IMR-90 (cell line): ENCODE results near the gene TAS1R1. TPM values are rescaled to one million over a fixed set of nuclear protein-coding genes. Genes with fewer than 3 reads are reported as not detected.

Source experiments
- ATAC-seq: fragments of 200-7000 bp; cut with Tn5 transposase; 2 replicates; pipeline ENCODE4 v1.9.1; 2020; ENCODE audit warnings: low read depth, mild to moderate bottlenecking, moderate library complexity
- BruUV-seq: library from RNA; stranded (reverse); fragments of 400-500 nt; replicated peaks from 2 replicates; lab custom pipeline; 2021; lab: Mats Ljungman, UMichigan
- CTCF ChIA-PET: fragments of 300-600 bp; formaldehyde crosslinking; extraction: SDS; loops from one replicate; lab custom pipeline; 2021; ENCODE audit warnings: antibody characterized with exemption; lab: Yijun Ruan, JAX
- POLR2A ChIA-PET: fragments of 300-600 bp; sonication (Branson Sonifier 250); formaldehyde crosslinking; loops from one replicate; lab custom pipeline; 2022; ENCODE audit warnings: antibody characterized with exemption; ENCODE audit not compliant: unreplicated experiment; lab: Charles Lee
- DNase-seq: peaks from one replicate; pipeline ENCODE4 v3.0.0; 2013
- H2AFZ ChIP-seq: replicated peaks from 2 replicates; pipeline ENCODE3; 2013; ENCODE audit warnings: low read length, mild to moderate bottlenecking; ENCODE audit not compliant: poor library complexity
- H2AK5ac ChIP-seq: 2 replicates; pipeline ENCODE4 v1.6.1; 2013; ENCODE audit warnings: low read depth, low read length, inconsistent platforms
- H2AK9ac ChIP-seq: replicated peaks from 2 replicates; pipeline ENCODE3; 2013; ENCODE audit warnings: mild to moderate bottlenecking, low read depth, low read length, moderate library complexity; ENCODE audit not compliant: poor library complexity
- H2BK120ac ChIP-seq: 2 replicates; pipeline ENCODE4 v1.6.1; 2013; ENCODE audit warnings: low read depth, low read length, inconsistent platforms
- H2BK15ac ChIP-seq: 3 replicates; pipeline ENCODE4 v1.6.1; 2013; ENCODE audit warnings: low read depth, low read length, inconsistent platforms
- H2BK20ac ChIP-seq: 2 replicates; pipeline ENCODE4 v1.6.1; 2013; ENCODE audit warnings: low read depth, mild to moderate bottlenecking, inconsistent platforms, low read length, moderate library complexity
- H2BK5ac ChIP-seq: 2 replicates; pipeline ENCODE4 v1.6.1; 2013; ENCODE audit warnings: mild to moderate bottlenecking, low read depth, low read length, inconsistent platforms; ENCODE audit not compliant: poor library complexity, severe bottlenecking
- H3K14ac ChIP-seq: replicated peaks from 2 replicates; pipeline ENCODE4 v1.6.1; 2013; ENCODE audit warnings: low read depth, low read length, inconsistent platforms
- H3K18ac ChIP-seq: 2 replicates; pipeline ENCODE4 v1.6.1; 2013; ENCODE audit warnings: low read depth, low read length, control low read depth
- H3K23ac ChIP-seq: 2 replicates; pipeline ENCODE4 v1.6.1; 2013; ENCODE audit warnings: low read depth, low read length, inconsistent platforms
- H3K27ac ChIP-seq: 2 replicates; pipeline ENCODE4 v1.5.1; 2013; ENCODE audit warnings: mild to moderate bottlenecking, control low read depth, low read length; ENCODE audit not compliant: insufficient read depth
- H3K27me3 ChIP-seq: 2 replicates; pipeline ENCODE4 v1.6.1; 2013; ENCODE audit warnings: low read length; ENCODE audit not compliant: control insufficient read depth, insufficient read depth
- H3K36me3 ChIP-seq: 2 replicates; pipeline ENCODE4 v1.6.1; 2013; ENCODE audit warnings: low read length, mixed read lengths; ENCODE audit not compliant: control insufficient read depth, insufficient read depth
- H3K4ac ChIP-seq: 2 replicates; pipeline ENCODE4 v1.6.1; 2013; ENCODE audit warnings: low read depth, low read length, inconsistent platforms
- H3K4me1 ChIP-seq: 2 replicates; pipeline ENCODE4 v1.6.1; 2013; ENCODE audit warnings: low read length, mixed read lengths; ENCODE audit not compliant: control insufficient read depth, insufficient read depth
- H3K4me2 ChIP-seq: 2 replicates; pipeline ENCODE4 v1.6.1; 2013; ENCODE audit warnings: low read depth, mild to moderate bottlenecking, control low read depth, low read length, moderate library complexity
- H3K4me3 ChIP-seq: 2 replicates; pipeline ENCODE4 v1.5.1; 2013; ENCODE audit warnings: low read depth, mild to moderate bottlenecking, control low read depth, low read length, moderate library complexity; ENCODE audit not compliant: insufficient read depth
- H3K56ac ChIP-seq: 2 replicates; pipeline ENCODE4 v1.6.1; 2013; ENCODE audit warnings: low read length, inconsistent platforms; ENCODE audit not compliant: insufficient read depth; ENCODE audit errors: extremely low read depth
- H3K79me1 ChIP-seq, 2 experiments: 2 replicates each; pipeline ENCODE4 v1.6.1; 2013; ENCODE audit warnings: low read length in 2 of 2, inconsistent platforms in 1 of 2, low read depth in 1 of 2
- H3K9ac ChIP-seq: 2 replicates; pipeline ENCODE4 v1.6.1; 2013; ENCODE audit warnings: low read depth, low read length, control low read depth
- H3K9me1 ChIP-seq: 2 replicates; pipeline ENCODE4 v1.6.1; 2013; ENCODE audit warnings: low read length, inconsistent platforms; ENCODE audit not compliant: insufficient read depth
- H3K9me3 ChIP-seq: 2 replicates; pipeline ENCODE4 v1.6.1; 2013; ENCODE audit warnings: low read length; ENCODE audit not compliant: control insufficient read depth, insufficient read depth
- H4K20me1 ChIP-seq: 2 replicates; pipeline ENCODE4 v1.6.1; 2013; ENCODE audit warnings: low read length, inconsistent platforms; ENCODE audit not compliant: insufficient read depth
- H4K5ac ChIP-seq: 2 replicates; pipeline ENCODE4 v1.6.1; 2013; ENCODE audit warnings: mild to moderate bottlenecking, low read depth, low read length, control low read depth
- H4K8ac ChIP-seq, 2 experiments: 2 replicates each; pipeline ENCODE4 v1.6.1; 2013; ENCODE audit warnings: low read depth in 2 of 2, low read length in 2 of 2, control low read depth in 1 of 2, inconsistent platforms in 1 of 2
- H4K91ac ChIP-seq: 2 replicates; pipeline ENCODE4 v1.6.1; 2013; ENCODE audit warnings: low read depth, low read length, inconsistent platforms; ENCODE audit not compliant: insufficient read depth
- CHD1 ChIP-seq: IDR thresholded peaks from 2 replicates; pipeline ENCODE4 v1.6.1; 2012; ENCODE audit warnings: low read depth, low read length, improper control_type of control experiment
- CTCF ChIP-seq: conservative IDR thresholded peaks from 2 replicates; pipeline ENCODE4 v1.5.1; 2012; ENCODE audit warnings: mild to moderate bottlenecking, low read depth, low read length, improper control_type of control experiment
- ELK1 ChIP-seq: fragments of 150-350 bp; IDR thresholded peaks from 2 replicates; pipeline ENCODE4 v1.6.1; 2016; ENCODE audit warnings: low read depth, mild to moderate bottlenecking, low read length, moderate library complexity, borderline replicate concordance
- FOS ChIP-seq: fragments of 150-350 bp; IDR thresholded peaks from 2 replicates; pipeline ENCODE4 v1.6.1; 2016; ENCODE audit warnings: low read depth, low read length
- MAZ ChIP-seq: IDR thresholded peaks from 2 replicates; pipeline ENCODE4 v1.6.1; 2012; ENCODE audit warnings: low read depth, mild to moderate bottlenecking, low read length, improper control_type of control experiment, moderate library complexity, borderline replicate concordance
- NFE2L2 ChIP-seq: fragments of 150-350 bp; IDR thresholded peaks from 2 replicates; pipeline ENCODE4 v1.6.1; 2016; ENCODE audit warnings: low read depth, mild to moderate bottlenecking, low read length
- RCOR1 ChIP-seq: IDR thresholded peaks from 2 replicates; pipeline ENCODE4 v1.6.1; 2012; ENCODE audit warnings: mild to moderate bottlenecking, low read length, improper control_type of control experiment; ENCODE audit not compliant: insufficient replicate concordance
- RFX5 ChIP-seq: IDR thresholded peaks from 2 replicates; pipeline ENCODE4 v1.8.0; 2012; ENCODE audit warnings: low read depth, mild to moderate bottlenecking, low read length, moderate library complexity
- USF2 ChIP-seq: fragments of 150-350 bp; IDR thresholded peaks from 2 replicates; pipeline ENCODE4 v1.6.1; 2017; ENCODE audit warnings: mild to moderate bottlenecking, antibody characterized with exemption, low read length, low read depth
- WGBS, 2 experiments: methylation state at CpG; one replicate each; pipeline versions ENCODE4 v1.1.5 to v1.1.7; 2013; ENCODE audit warnings: missing lambda C conversion rate in 2 of 2; ENCODE audit not compliant: insufficient read length in 1 of 2; ENCODE audit errors: extremely low coverage in 2 of 2; 5-methylcytosine and 5-hydroxymethylcytosine counted together
- dilution Hi-C: fragments of 300-500 bp; cut with HindIII; formaldehyde crosslinking; loops from one replicate; pipeline ENCODE4 v1.14.3; 2018; ENCODE audit warnings: low sequenced_read_pairs; ENCODE audit not compliant: unreplicated experiment
- in situ Hi-C: fragments of 300-500 bp; cut with MboI; formaldehyde crosslinking; loops from 3 replicates; pipeline ENCODE4 v1.14.3; 2019; ENCODE audit warnings: low sequenced_read_pairs, inconsistent platforms, mixed read lengths
- intact Hi-C: fragments of 100-400 bp; cut with micrococcal nuclease; formaldehyde crosslinking; loops from 2 replicates; pipeline ENCODE4 v1.10.0; 2022
- polyA plus RNA-seq, 3 experiments: library from polyadenylated mRNA; depleted of rRNA; stranded (reverse); fragments of >200 nt; gene quantifications; 2 replicates each; pipeline ENCODE4 v1.2.3, GENCODE V29; 2012; ENCODE audit warnings: low replicate concordance in 1 of 3
- total RNA-seq: library from RNA; depleted of rRNA; stranded (reverse); fragments of >200 nt; gene quantifications from 2 replicates; pipeline ENCODE4 v1.2.3, GENCODE V29; 2012

The TAS1R1 gene
- total and polyA plus RNA-seq, 2 of the 4 experiments (the other 2 are of a cell fraction), result 0.05 TPM; not detected in 1

- no peak overlapping the region for H3K4me3 ChIP-seq
- no peak for DNase-seq
- CTCF ChIA-PET, result interaction anchor here (0.6 kb wide), 1 partner anchor 756 kb away, joined by 3 read pairs; no protein-coding TSS in a partner anchor
Observed at GRCh38 chr1:6507461-6507911, 47.6 kb upstream of the TAS1R1 start.

More at GRCh38 chr1:6507461-6507911, 47.6 kb upstream of the TAS1R1 start:
- BruUV-seq, result no TSS peak
- Histone ChIP-seq H3K79me1 (no peaks in the 10 kb centered on the region), H3K36me3 (no peaks in the 10 kb centered on the region), H4K5ac (no peak overlapping the region), H3K9me1 (no peaks in the 10 kb centered on the region), H3K4ac (no peak overlapping the region), H3K4me2 (no peak overlapping the region), H3K27me3 (peaks cover 4% of the 10 kb centered on the region; the same call in 1 of the 2 replicates), H4K8ac (no peak overlapping the region), H3K4me1 (no peaks in the 10 kb centered on the region), H3K9me3 (no peaks in the 10 kb centered on the region), H2BK15ac (no peak overlapping the region), H3K9ac (no peak overlapping the region), H2BK120ac (no peak overlapping the region), H2AK9ac (no peak overlapping the region), H2BK20ac (no peak overlapping the region), H3K56ac (no peak overlapping the region), H3K23ac (no peak overlapping the region), H3K18ac (no peak overlapping the region), H4K20me1 (no peaks in the 10 kb centered on the region), H2AK5ac (no peak overlapping the region), H4K91ac (no peak overlapping the region), H3K14ac (no peak overlapping the region), H2AFZ (no peak overlapping the region), H3K27ac (no peak overlapping the region), H2BK5ac (no peak overlapping the region)
- dilution Hi-C loops, result no loop called here
- in situ Hi-C loops, result no loop called here
- 80% methylated on average over 8 of the region's 12 CpGs; no CpG with 5 or more reads in 1 of the 2 experiments for WGBS, 2 experiments
- POLR2A ChIA-PET, result no interaction called here
- ATAC-seq, result no peak
- intact Hi-C loops, result no loop called here
- TF ChIP-seq RCOR1 (no peak), RFX5 (no peak), CTCF (no peak), USF2 (no peak), ELK1 (no peak), FOS (no peak), MAZ (no peak), CHD1 (no peak), NFE2L2 (no peak)
